ENCODE data around the gene SAMD10.
"Not testable (repeated sequence)": the region's sequence is repeated elsewhere in the genome, so short reads cannot be mapped to it uniquely, and the experiment has no call there.

SAMD10 gene

DNA sequence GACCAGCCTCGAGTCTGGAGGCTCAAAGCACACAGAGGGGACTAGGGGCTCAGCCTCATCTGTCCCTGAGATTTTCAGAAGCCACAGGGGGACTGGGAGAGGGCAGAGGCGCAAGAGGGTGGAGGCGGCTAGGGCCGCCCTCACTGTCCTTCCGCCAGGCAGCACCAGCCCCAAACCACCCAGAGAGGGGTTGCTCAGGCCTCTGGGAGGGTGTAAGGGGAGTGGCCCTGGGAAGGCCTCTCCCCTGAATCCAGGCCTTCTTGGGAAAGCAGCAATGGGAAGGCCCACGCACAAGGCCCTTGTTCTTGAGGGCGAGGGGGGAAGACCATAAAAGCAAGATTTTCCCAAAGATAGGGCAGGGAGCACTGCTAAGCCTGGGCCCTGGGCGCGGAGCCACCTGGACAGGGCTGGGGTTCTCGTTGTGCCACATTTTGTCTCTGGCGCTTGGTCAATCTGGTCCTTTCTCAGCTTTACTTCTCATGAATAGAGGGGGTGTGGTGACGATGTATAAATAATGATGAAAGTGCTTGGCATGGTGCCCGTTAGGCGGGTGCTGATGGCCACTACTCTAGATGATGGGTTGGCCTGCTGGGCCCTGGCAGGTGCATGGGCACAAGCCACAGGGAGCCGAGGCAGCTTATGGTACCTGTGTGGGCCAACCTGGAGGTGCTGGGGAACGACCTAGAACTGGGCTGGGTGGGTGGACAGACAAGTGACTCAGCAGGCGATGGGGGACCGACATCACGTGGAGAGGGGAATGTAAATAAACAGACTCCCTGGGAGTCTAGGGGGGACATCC is 4.8 kb downstream of the SAMD10 start:
- Histone ChIP-seq H3K4me1 (ENCODE audit: control insufficient read depth in 2 of 2, insufficient read depth in 2 of 2, low read length in 2 of 2) (peaks cover 11 to 18% of the 10 kb centered on the region in 2 donors), H3K4me3 (ENCODE audit: low read length in 2 of 2) (no peak overlapping the region), H3K27ac (ENCODE audit: low read depth in 2 of 2, low read length in 2 of 2) (no peak overlapping the region), H3K9me3 (ENCODE audit: control insufficient read depth in 2 of 2, low read length in 2 of 2) (no peaks in the 10 kb centered on the region), H3K9ac (ENCODE audit: low read depth in 1 of 2, low read length in 2 of 2) (no peak overlapping the region), H3K27me3 (ENCODE audit: control insufficient read depth in 2 of 2, insufficient read depth in 2 of 2, low read length in 2 of 2) (peaks cover 7 to 8% of the 10 kb centered on the region in 2 donors), H3K36me3 (ENCODE audit: control insufficient read depth in 2 of 2, insufficient read depth in 2 of 2, low read length in 2 of 2) (peaks cover 0 to 4% of the 10 kb centered on the region in 2 donors)

DNA sequence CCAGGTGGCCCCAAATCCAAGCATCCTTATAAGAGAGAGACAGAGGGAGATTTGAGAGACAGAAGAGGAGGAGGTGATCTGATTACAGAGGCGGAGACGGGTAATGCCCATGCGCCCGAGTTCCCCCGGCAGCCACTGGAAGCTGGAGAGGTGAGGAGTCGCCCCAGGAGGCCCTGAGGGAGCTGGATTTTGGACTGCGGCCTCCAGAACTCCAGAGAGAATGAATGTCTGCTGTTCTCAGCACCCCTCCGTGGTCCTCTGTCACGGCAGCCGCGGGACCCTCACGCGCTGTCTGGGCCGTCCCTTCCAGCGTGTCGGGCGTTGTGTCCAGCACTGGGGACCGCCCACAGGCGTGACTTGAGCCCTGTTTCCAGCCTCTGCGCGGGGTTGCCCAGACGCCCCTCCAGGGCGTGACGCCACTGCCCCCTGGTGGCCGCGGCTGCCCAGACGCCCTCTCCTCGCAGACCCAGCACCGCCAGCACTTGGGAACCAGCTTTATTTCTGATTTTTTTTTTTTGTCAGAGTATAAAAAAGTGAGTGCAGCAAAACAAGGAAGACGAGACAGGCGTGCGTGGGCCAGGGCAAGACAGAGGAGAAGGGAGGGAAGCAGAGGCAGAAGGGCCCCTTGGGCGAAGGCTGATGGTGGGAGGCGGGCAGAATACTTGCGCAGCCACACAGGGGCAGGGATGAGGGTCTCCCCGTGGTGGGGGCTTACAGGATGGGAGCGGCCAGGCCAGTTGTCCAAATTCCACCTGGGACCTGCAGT is 5.6 kb downstream of the SAMD10 start:
- Histone ChIP-seq H3K4me3 (ENCODE audit: low read length in 2 of 2) (peak overlapping the region; percentile 44), H3K4me1 (ENCODE audit: control insufficient read depth in 2 of 2, insufficient read depth in 2 of 2, low read length in 2 of 2) (peaks cover 11 to 20% of the 10 kb centered on the region in 2 donors), H3K36me3 (ENCODE audit: control insufficient read depth in 2 of 2, insufficient read depth in 2 of 2, low read length in 2 of 2) (peaks cover 0 to 4% of the 10 kb centered on the region in 2 donors), H3K27ac (ENCODE audit: low read depth in 2 of 2, low read length in 2 of 2) (no peak overlapping the region), H3K27me3 (ENCODE audit: control insufficient read depth in 2 of 2, insufficient read depth in 2 of 2, low read length in 2 of 2) (peaks cover 7 to 10% of the 10 kb centered on the region in 2 donors), H3K9me3 (ENCODE audit: control insufficient read depth in 2 of 2, low read length in 2 of 2) (no peaks in the 10 kb centered on the region), H3K9ac (ENCODE audit: low read depth in 1 of 2, low read length in 2 of 2) (no peak overlapping the region)

- Histone ChIP-seq H3K4me1 (ENCODE audit: control insufficient read depth in 2 of 2, insufficient read depth in 2 of 2, low read length in 2 of 2) (peaks cover 6 to 21% of the 10 kb centered on the region in 2 donors), H3K27me3 (ENCODE audit: control insufficient read depth in 2 of 2, insufficient read depth in 2 of 2, low read length in 2 of 2) (peaks cover 7 to 11% of the 10 kb centered on the region in 2 donors), H3K27ac (ENCODE audit: low read depth in 2 of 2, low read length in 2 of 2) (no peak overlapping the region), H3K9ac (ENCODE audit: low read depth in 1 of 2, low read length in 2 of 2) (no peak overlapping the region), H3K9me3 (ENCODE audit: control insufficient read depth in 2 of 2, low read length in 2 of 2) (no peaks in the 10 kb centered on the region), H3K4me3 (ENCODE audit: low read length in 2 of 2) (no peak overlapping the region), H3K36me3 (ENCODE audit: control insufficient read depth in 2 of 2, insufficient read depth in 2 of 2, low read length in 2 of 2) (peaks cover 0 to 4% of the 10 kb centered on the region in 2 donors)
Measured at GRCh38 chr20:63973160-63973479, 6.3 kb downstream of the SAMD10 start.

DNA sequence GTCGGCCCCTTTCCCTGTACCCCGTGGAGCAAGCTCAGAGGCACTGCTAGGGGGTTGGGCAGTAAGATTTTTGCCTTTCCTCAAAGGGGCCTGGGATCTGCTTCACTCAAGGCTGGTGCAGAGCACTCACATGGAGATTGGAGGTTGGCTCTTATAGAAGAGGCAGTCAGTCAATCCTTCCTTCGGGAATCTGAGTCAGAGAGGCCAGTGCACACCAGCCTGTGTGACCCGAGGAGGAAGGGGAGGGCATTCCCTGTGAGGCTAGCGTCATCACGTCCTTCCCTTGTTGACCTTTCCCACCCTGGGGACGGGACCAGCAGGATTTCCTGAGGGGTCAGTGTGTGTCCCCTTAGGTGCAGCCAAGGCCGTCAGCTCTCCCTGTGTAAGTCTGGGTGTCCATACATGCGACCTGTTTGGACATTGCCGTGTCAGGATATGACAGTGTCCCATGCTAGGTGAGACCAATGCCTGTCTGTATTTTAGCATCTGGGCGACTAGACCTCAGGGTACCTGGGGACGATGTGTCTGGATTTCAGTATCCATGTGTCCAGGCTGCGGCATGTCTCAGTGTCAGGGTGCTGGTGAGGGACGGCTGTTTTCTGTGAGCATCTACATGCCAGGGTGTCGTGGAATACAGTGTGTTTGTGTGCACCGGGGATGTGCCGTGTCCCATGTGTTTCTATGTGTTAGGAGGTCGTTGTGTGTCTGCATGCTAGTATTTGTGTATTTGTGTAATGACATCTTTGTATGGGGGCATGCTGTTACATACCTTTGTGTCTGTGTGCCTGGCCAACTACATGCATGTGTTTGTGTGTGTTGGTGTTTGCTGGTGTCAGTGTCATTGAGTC is 6.9 kb downstream of the SAMD10 start:
- Histone ChIP-seq H3K9ac (ENCODE audit: low read depth in 1 of 2, low read length in 2 of 2) (no peak overlapping the region), H3K4me3 (ENCODE audit: low read length in 2 of 2) (no peak overlapping the region), H3K27ac (ENCODE audit: low read depth in 2 of 2, low read length in 2 of 2) (no peak overlapping the region), H3K36me3 (ENCODE audit: control insufficient read depth in 2 of 2, insufficient read depth in 2 of 2, low read length in 2 of 2) (peaks cover 0 to 4% of the 10 kb centered on the region in 2 donors), H3K9me3 (ENCODE audit: control insufficient read depth in 2 of 2, low read length in 2 of 2) (no peaks in the 10 kb centered on the region), H3K27me3 (ENCODE audit: control insufficient read depth in 2 of 2, insufficient read depth in 2 of 2, low read length in 2 of 2) (peaks cover 7 to 11% of the 10 kb centered on the region in 2 donors), H3K4me1 (ENCODE audit: control insufficient read depth in 2 of 2, insufficient read depth in 2 of 2, low read length in 2 of 2) (peaks cover 6 to 15% of the 10 kb centered on the region in 2 donors)

DNA sequence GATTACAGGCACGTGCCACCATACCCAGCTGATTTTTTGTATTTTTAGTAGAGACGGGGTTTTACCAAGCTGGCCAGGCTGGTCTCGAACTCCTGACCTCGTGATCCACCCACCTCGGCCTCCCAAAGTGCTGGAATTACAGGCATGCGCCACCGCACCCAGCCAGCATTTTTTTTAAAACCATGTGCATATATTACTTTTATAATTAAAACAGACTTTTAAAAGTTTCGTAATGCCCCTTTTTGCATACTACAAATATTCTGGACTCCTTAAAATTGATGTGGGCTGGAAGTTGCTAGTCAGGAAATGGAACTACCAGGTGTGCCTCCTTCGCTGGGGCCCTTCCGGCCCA is 7.5 kb downstream of the SAMD10 start:
- H3K4me1 ChIP-seq (ENCODE audit: control insufficient read depth in 2 of 2, insufficient read depth in 2 of 2, low read length in 2 of 2), result peaks cover 6 to 14% of the 10 kb centered on the region in 2 donors
- not testable (repeated sequence) for H3K27me3 ChIP-seq (ENCODE audit: control insufficient read depth in 2 of 2, insufficient read depth in 2 of 2, low read length in 2 of 2); H3K9me3 ChIP-seq (ENCODE audit: control insufficient read depth in 2 of 2, low read length in 2 of 2); H3K36me3 ChIP-seq (ENCODE audit: control insufficient read depth in 2 of 2, insufficient read depth in 2 of 2, low read length in 2 of 2); H3K9ac ChIP-seq (ENCODE audit: low read depth in 1 of 2, low read length in 2 of 2); H3K27ac ChIP-seq (ENCODE audit: low read depth in 2 of 2, low read length in 2 of 2); H3K4me3 ChIP-seq (ENCODE audit: low read length in 2 of 2)

DNA sequence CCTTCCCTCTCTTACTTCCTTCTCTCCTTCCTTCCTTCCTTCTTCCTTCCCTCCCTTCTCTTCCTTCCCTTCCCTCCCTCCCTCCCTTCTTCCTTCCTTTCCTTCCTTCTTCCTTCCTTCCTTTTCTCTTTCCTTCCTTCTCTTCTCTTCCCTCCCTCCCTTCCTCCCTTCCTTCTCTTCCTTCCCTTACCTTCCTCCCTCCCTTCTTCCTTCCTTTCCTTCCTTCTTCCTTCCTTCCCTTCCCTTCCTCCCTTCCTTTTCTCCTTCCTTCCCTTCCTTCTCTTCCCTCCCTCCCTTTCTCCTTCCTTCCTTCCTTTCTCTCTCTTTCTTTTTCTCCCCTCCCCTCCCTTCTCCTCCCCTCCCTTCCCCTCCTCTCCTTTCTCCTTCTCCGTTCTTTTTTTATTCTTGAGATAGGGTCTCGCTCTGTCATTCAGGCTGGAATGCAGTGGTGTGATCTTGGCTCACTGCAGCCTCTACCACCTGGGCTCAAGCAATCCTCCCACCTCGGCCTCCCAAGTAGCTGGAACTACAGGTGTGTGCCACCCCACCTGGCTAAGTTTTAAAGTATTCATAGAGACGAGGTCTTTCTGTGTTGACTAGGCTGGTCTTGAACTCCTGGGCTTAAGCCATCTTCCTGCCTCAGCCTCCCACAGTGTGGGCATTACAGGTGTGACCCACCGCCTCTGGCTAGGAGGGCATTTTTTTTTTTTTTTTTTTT is 8.6 kb downstream of the SAMD10 start:
- no peaks in the 10 kb centered on the region for H3K9me3 ChIP-seq (ENCODE audit: control insufficient read depth in 2 of 2, low read length in 2 of 2)
- peaks cover 0 to 10% of the 10 kb centered on the region in 2 donors for H3K36me3 ChIP-seq (ENCODE audit: control insufficient read depth in 2 of 2, insufficient read depth in 2 of 2, low read length in 2 of 2)
- no peak overlapping the region for H3K4me3 ChIP-seq (ENCODE audit: low read length in 2 of 2)
- H3K27me3 ChIP-seq (ENCODE audit: control insufficient read depth in 2 of 2, insufficient read depth in 2 of 2, low read length in 2 of 2), result peaks cover 7 to 8% of the 10 kb centered on the region in 2 donors
- no peak overlapping the region for H3K27ac ChIP-seq (ENCODE audit: low read depth in 2 of 2, low read length in 2 of 2)
- H3K9ac ChIP-seq (ENCODE audit: low read depth in 1 of 2, low read length in 2 of 2), result no peak overlapping the region
- peaks cover 6 to 14% of the 10 kb centered on the region in 2 donors for H3K4me1 ChIP-seq (ENCODE audit: control insufficient read depth in 2 of 2, insufficient read depth in 2 of 2, low read length in 2 of 2)

- peaks cover 6 to 14% of the 10 kb centered on the region in 2 donors for H3K4me1 ChIP-seq (ENCODE audit: control insufficient read depth in 2 of 2, insufficient read depth in 2 of 2, low read length in 2 of 2)
- peak within 1 kb of the TSS; percentile 44 to 65 for H3K4me3 ChIP-seq (ENCODE audit: low read length in 2 of 2)
- H3K27ac ChIP-seq (ENCODE audit: low read depth in 2 of 2, low read length in 2 of 2), result no peak within 1 kb of the TSS
Measured at GRCh38 chr20:63969838-63970713, 9.4 kb downstream of the SAMD10 start, which contains the start of gene ZNF512B. TSS of gene ZNF512B (minus strand) at chr20:63969930. CDS start at chr20:63967950, 1,980 bp downstream.

GRCh38 chr20:63968928-63969760 is 10.3 kb downstream of the SAMD10 start:
- Histone ChIP-seq H3K4me3 (ENCODE audit: low read length in 2 of 2) (peak overlapping the region; percentile 44 to 65), H3K9ac (ENCODE audit: low read depth in 1 of 2, low read length in 2 of 2) (peak overlapping the region; percentile 42 to 47), H3K27ac (ENCODE audit: low read depth in 2 of 2, low read length in 2 of 2) (no peak overlapping the region), H3K4me1 (ENCODE audit: control insufficient read depth in 2 of 2, insufficient read depth in 2 of 2, low read length in 2 of 2) (peaks cover 6 to 14% of the 10 kb centered on the region in 2 donors), H3K27me3 (ENCODE audit: control insufficient read depth in 2 of 2, insufficient read depth in 2 of 2, low read length in 2 of 2) (peaks cover 7 to 8% of the 10 kb centered on the region in 2 donors), H3K36me3 (ENCODE audit: control insufficient read depth in 2 of 2, insufficient read depth in 2 of 2, low read length in 2 of 2) (peaks cover 0 to 7% of the 10 kb centered on the region in 2 donors), H3K9me3 (ENCODE audit: control insufficient read depth in 2 of 2, low read length in 2 of 2) (no peaks in the 10 kb centered on the region)

More at GRCh38 chr20:63969838-63970713, 9.4 kb downstream of the SAMD10 start, which contains the start of gene ZNF512B:
- Histone ChIP-seq H3K27me3 (ENCODE audit: control insufficient read depth in 2 of 2, insufficient read depth in 2 of 2, low read length in 2 of 2) (peaks cover 7 to 8% of the 10 kb centered on the region in 2 donors), H3K9me3 (ENCODE audit: control insufficient read depth in 2 of 2, low read length in 2 of 2) (no peaks in the 10 kb centered on the region), H3K36me3 (ENCODE audit: control insufficient read depth in 2 of 2, insufficient read depth in 2 of 2, low read length in 2 of 2) (peaks cover 0 to 7% of the 10 kb centered on the region in 2 donors), H3K9ac (ENCODE audit: low read depth in 1 of 2, low read length in 2 of 2) (peak within 1 kb of the TSS; percentile 42 to 47)

All from mucosa of rectum (tissue), 2 donors.